Left ventricle myocardium superior (tissue), 1 donor: ENCODE measurements around the gene THAP11. TPM values are rescaled to one million over a fixed set of nuclear protein-coding genes. Genes with fewer than 3 reads are reported as not detected.

ENCODE experiments used
- ATAC-seq: fragments of 200-7000 bp; cut with Tn5 transposase; one replicate; pipeline ENCODE4 v1.9.1; 2020; ENCODE audit warnings: mild to moderate bottlenecking, moderate library complexity
- DNase-seq: peaks from one replicate; pipeline ENCODE4 v3.0.0-alpha.2; 2020
- intact Hi-C: fragments of 100-400 bp; cut with micrococcal nuclease; formaldehyde crosslinking; loops from one replicate; pipeline ENCODE4 v1.11.0; 2022
- total RNA-seq: library from RNA; stranded (reverse); fragmentation: NEBNext Ultra II Directional; extraction: Animal tissue kit (Norgen Biotek cat#: 25700); gene quantifications from one replicate; pipeline ENCODE4 v1.2.1, GENCODE V29; 2021
- donor health status: DM: no; HTN: yes; CAD: no; lungs with severe emphysema.

THAP11 gene
- total RNA-seq, 1 donor from 2014 or later: 32.6 TPM

- no peak for DNase-seq
- intact Hi-C loops: no loop called here
- no peak for ATAC-seq
Observed at GRCh38 chr16:67879936-67880335, 37.8 kb downstream of the THAP11 start.

- DNase-seq (no peak), ATAC-seq (no peak)
- intact Hi-C loops: no loop called here
Observed at GRCh38 chr16:67880584-67880983, 38.5 kb downstream of the THAP11 start.

- DNase-seq: peak; percentile 79
- ATAC-seq: peak; percentile 66
Observed at GRCh38 chr16:67881621-67882161, 39.6 kb downstream of the THAP11 start.

DNA sequence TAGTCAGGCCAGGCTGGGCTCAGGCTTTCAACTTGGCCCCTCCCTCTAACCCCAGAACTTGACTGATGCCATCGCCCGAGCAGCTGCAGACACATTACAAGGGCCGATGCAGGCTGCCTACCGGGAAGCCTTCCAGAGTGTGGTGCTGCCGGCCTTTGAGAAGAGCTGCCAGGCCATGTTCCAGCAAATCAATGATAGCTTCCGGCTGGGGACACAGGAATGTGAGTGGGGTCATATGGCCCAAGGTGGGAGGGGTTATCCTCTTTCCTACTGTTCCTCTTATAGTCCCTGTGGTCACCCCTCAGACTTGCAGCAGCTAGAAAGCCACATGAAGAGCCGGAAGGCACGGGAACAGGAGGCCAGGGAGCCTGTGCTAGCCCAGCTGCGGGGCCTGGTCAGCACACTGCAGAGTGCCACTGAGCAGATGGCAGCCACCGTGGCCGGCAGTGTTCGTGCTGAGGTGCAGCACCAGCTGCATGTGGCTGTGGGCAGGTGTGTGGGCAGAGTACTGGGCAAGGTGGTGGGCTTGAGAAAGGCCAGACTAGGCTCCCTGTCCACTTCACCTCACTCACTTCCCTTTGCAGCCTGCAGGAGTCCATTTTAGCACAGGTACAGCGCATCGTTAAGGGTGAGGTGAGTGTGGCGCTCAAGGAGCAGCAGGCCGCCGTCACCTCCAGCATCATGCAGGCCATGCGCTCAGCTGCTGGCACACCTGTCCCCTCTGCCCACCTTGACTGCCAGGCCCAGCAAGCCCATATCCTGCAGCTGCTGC lies 40.4 kb downstream of the THAP11 start:
- ATAC-seq (peak; percentile 79), DNase-seq (peak; percentile 80)
- intact Hi-C loops: no loop called here

More at GRCh38 chr16:67881621-67882161, 39.6 kb downstream of the THAP11 start:
- intact Hi-C loops: no loop called here

DNA sequence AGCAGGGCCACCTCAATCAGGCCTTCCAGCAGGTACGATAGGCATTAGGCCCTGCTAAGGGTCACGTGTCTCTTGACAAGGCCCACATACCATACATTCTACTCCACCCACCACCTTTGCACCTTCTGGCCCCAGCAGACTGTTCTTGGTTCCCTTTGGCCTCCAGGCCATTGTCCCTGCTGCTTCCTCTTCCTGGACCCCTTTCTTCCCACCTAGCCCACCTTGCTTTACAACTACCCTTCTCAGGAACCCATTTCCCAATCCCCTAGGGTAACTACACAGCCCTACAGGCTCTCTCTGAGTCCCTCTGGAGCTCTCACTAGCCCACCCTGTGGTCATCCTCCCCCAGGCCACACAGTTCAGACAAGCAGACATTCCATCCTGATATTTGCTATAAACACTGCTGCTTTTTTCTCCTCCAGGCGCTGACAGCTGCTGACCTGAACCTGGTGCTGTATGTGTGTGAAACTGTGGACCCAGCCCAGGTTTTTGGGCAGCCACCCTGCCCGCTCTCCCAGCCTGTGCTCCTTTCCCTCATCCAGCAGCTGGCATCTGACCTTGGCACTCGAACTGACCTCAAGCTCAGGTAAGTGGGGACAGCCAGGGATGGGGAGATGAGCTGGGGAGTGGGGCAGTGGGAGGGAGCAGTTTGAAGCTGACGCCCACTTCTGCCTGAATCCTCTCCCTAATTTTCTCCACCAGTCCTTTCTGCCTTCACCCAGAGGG lies 41.2 kb downstream of the THAP11 start:
- ATAC-seq (no peak), DNase-seq (no peak)
- intact Hi-C loops: no loop called here

DNA sequence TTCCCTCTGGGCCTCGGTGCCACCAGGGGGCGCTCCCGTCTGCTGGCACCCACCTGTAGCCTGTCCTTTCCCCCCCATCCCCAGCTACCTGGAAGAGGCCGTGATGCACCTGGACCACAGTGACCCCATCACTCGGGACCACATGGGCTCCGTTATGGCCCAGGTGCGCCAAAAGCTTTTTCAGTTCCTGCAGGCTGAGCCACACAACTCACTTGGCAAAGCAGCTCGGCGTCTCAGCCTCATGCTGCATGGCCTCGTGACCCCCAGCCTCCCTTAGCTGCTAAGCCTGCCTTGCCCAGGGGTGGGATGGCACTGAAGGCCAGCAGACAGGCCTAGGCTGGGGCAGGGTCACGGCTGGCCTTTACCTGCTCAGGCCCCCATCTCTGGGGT lies 41.7 kb downstream of the THAP11 start:
- ATAC-seq (peak; percentile 26), DNase-seq (peak; percentile 79)
- intact Hi-C loops: no loop called here

DNA sequence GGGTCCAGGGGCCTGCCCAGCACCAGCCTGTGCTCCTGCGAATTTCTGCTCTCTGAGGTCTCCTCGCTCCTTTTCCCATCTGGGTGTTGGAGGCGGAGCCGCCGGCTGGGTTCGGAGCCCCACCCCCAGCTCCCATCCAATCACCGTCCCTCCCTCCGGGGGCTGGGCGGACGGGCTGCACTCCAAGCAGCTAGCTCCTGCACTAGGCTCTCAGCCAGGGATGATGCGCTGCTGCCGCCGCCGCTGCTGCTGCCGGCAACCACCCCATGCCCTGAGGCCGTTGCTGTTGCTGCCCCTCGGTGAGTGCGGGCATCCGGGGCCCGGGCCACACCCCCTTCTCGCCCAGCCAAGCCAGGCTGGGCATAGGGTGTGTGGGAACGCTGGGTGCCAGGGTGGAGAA lies 42.6 kb downstream of the THAP11 start, which contains the start of gene NRN1L:
TSS of gene NRN1L (plus strand) at position 202 of the 400 bp plus-strand sequence. CDS start at position 221, 19 bp downstream.
- peak; percentile 94 for DNase-seq
- peak; percentile 74 for ATAC-seq
- intact Hi-C loops: no loop called here

DNA sequence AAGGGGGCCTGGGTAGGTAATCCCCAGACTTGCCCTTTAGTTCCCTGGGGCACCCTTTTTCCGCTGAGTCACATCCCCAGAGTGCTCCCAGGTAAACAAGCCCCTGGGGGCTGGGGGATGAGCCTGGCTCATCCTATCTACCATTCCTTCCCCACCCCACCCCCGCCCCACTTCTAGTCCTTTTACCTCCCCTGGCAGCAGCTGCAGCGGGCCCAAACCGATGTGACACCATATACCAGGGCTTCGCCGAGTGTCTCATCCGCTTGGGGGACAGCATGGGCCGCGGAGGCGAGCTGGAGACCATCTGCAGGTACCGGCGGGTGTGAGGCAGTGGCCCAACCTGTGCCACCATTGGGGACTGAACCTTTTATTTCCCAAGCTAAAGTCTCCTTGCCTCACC lies 43.4 kb downstream of the THAP11 start:
- no peak for ATAC-seq

DNA sequence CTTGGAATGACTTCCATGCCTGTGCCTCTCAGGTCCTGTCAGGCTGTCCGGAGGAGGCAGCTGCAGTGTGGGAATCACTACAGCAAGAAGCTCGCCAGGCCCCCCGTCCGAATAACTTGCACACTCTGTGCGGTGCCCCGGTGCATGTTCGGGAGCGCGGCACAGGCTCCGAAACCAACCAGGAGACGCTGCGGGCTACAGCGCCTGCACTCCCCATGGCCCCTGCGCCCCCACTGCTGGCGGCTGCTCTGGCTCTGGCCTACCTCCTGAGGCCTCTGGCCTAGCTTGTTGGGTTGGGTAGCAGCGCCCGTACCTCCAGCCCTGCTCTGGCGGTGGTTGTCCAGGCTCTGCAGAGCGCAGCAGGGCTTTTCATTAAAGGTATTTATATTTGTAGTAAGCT lies 43.9 kb downstream of the THAP11 start:
- DNase-seq: no peak
- no peak for ATAC-seq
- intact Hi-C loops: no loop called here

More for the DNA sequence above, 43.4 kb downstream of the THAP11 start:
- intact Hi-C loops: no loop called here
- no peak for DNase-seq

DNA sequence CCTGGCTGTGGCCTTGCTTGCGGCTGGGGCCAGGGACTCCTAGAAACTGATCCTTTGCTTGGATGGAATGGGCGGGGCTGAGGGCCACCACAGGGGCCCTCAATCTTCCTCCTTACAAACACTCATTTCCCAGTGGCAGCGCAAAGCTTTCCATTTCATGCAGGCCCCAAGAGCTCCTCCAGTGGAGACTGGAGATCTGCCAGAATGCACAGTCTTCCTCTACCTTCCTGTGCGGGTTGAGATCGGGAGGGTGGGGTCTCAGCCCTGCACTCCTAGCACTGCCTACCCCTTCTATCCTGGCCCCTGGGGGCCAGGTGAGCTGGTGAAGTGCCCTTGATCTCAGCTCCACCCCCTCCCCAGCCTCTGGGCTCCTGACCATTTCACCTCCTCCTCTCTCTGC lies 44.3 kb downstream of the THAP11 start:
- DNase-seq (no peak), ATAC-seq (no peak)
- intact Hi-C loops: no loop called here

GRCh38 chr16:67888331-67888730 lies 46.2 kb downstream of the THAP11 start:
- intact Hi-C loops: no loop called here
- ATAC-seq: no peak
- DNase-seq: no peak

DNA sequence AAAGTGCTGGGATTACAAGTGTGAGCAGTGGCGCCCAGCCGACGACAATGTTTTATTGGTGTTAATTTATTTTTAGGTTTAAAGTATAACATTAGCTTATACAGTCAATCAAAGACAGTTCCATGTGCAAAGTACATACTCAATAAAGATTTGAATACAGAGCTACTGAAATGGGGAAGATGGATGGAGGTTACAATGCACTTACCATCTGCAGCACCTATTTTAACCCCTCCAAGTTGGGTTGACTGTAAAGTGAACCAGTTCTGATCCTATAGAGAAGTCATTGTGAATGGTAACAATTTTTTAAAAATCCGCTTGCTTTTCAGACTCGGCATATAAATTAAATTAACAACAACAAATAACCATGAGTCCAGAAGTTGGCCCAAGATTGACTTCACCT lies 50.3 kb downstream of the THAP11 start:
- ATAC-seq (no peak), DNase-seq (no peak)
- intact Hi-C loops: no loop called here

DNA sequence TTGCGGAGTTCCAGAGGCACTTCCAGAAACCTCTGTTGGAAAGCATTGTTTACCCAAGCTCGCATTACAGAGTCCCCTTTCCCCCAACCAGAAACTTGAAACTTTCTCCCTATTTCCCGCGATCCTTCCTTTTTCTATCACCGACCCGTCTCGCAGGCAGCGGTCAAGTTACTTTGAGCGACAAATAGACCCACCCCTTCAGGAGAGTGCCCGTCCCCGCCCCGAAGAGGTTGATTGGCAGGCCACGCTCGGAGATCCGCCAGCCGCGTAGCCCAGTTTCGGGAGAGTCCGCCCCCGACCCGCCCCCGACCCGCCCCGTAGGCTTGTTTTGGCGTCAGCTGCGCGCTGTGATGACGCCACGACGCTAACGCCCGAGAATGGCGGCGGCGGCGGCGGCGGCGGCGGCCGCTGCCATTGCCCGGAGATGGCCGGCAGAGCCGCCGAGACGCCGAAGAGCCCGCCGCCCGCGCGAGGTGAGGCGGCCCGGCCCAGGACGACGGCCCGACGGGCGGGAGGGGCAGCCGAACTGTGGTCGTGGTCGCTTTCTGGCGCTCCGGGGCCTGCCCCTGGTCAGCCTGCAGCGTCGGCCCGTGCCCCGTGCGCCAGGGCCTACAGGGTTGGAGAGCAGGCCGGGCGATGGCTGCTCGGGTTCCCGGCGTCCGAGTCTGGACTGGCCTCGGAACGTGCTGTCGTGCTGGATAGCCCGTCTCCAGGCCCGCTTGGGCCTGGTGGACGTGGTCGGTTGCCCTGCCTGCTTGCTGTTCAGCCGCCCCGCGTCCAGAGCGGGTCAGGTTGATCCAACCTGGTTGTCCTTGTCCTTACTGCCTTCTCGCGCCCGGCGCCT lies 51.0 kb downstream of the THAP11 start, which contains the start of gene PSKH1:
TSS of gene PSKH1 (plus strand) at position 356 of the 844 bp plus-strand sequence. CDS start 15,496 bp downstream, outside the sequence.
- ATAC-seq (peak; percentile 98), DNase-seq (peak; percentile 98)
- intact Hi-C loops: no loop called here

Other genes with a start within 250 kb of the THAP11 start
- gene CARMIL2, start 197.2 kb upstream of the THAP11 start, total RNA-seq: 0.94 TPM
- 7.8 TPM for gene ACD, start 182.1 kb upstream of the THAP11 start, total RNA-seq
- 3.7 TPM for gene PARD6A, start 181.4 kb upstream of the THAP11 start, total RNA-seq
- 9.8 TPM for gene ENKD1, start 175.6 kb upstream of the THAP11 start, total RNA-seq
- 2.2 TPM for gene C16orf86, start 175.5 kb upstream of the THAP11 start, total RNA-seq
- gene GFOD2, start 123.0 kb upstream of the THAP11 start, total RNA-seq: 8.1 TPM
- gene RANBP10, start 35.8 kb upstream of the THAP11 start, total RNA-seq: 11.8 TPM
- gene TSNAXIP1, start 35.4 kb upstream of the THAP11 start, total RNA-seq: 0.37 TPM
- gene NUTF2, start 4.6 kb downstream of the THAP11 start, total RNA-seq: 84.4 TPM
- 20.8 TPM for gene CENPT, start 5.4 kb downstream of the THAP11 start, total RNA-seq
- 31.8 TPM for gene EDC4, start 30.7 kb downstream of the THAP11 start, total RNA-seq
- gene NRN1L, start 42.6 kb downstream of the THAP11 start, total RNA-seq: not detected
- gene PSKH1, start 50.9 kb downstream of the THAP11 start, total RNA-seq: 18.1 TPM
- 0.37 TPM for gene CTRL, start 89.5 kb downstream of the THAP11 start, total RNA-seq
- 54.1 TPM for gene PSMB10, start 94.5 kb downstream of the THAP11 start, total RNA-seq
- 21.9 TPM for gene LCAT, start 101.8 kb downstream of the THAP11 start, total RNA-seq
- 95.5 TPM for gene SLC12A4, start 126.3 kb downstream of the THAP11 start, total RNA-seq
- gene DPEP3, start 138.2 kb downstream of the THAP11 start, total RNA-seq: not detected
- 2.2 TPM for gene DPEP2, start 157.2 kb downstream of the THAP11 start, total RNA-seq
- gene DPEP2NB, start 173.6 kb downstream of the THAP11 start, total RNA-seq: not detected
- gene DDX28, start 180.9 kb downstream of the THAP11 start, total RNA-seq: 7.7 TPM
- 4.9 TPM for gene DUS2, start 181.0 kb downstream of the THAP11 start, total RNA-seq
- 24.7 TPM for gene NFATC3, start 243.1 kb downstream of the THAP11 start, total RNA-seq